Renal cortical epithelial cell (primary cell): ENCODE results near the gene POLK. TPM values are rescaled to one million over a fixed set of nuclear protein-coding genes. Genes with fewer than 3 reads are reported as not detected.
"Not testable (repeated sequence)": the region's sequence is repeated elsewhere in the genome, so short reads cannot be mapped to it uniquely, and the experiment has no call there.

Source experiments
- DNase-seq: peaks from one replicate; pipeline ENCODE4 v3.0.0-alpha.2; 2011; ENCODE audit warnings: low read depth
- total RNA-seq: library from RNA; depleted of rRNA; stranded (reverse); fragments of >200 nt; gene quantifications from 2 replicates; pipeline ENCODE4 v1.2.3, GENCODE V29; 2014

Gene POLK
- 53.7 and 63.4 TPM in 2 replicates for total RNA-seq

DNA sequence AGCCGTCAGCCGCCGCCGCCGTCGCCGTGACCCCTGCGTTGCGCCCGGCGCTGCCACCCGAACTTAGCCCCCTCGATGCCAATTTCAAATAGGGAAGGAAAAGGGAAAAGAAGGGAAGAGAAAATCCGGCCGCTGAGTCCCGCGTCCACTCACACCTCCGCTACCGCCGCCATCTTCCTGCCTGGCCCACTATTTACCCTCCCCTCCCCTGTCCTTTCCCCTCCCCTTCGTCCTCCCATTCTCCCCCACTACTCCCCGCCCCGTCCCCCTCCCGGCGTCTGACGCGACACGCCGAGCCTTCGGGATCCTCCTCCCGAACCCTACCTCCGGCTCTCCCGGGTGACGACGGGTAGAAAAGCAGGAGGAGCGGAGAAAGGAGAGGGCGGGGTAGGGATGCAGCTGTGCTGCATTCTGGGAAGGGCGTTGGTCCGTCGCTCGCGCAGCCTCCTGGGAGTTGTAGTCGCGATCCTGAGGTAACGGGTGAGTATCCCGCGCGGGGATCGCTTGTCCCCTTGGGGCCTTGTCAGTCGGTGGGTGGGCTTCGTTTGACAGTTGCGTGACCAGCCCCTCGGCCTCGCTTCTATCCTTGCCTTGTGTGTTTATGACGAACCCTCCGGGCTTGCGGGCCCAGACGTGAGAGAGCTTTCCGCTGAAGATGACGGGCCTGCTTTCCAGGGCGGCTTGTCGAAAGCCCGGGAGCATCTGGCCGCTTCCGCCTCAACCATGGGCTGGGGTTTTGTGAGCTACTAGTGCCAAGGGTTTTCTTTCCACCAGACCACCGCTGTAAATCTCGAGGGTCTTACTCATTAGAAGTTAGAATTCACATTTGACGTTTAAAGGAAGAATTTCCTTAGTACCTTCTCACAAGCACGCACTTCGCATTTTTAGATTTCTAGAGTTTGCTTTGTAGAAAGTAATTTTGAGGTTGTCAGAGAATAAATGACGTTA lies at the start of gene POLK, which contains the start of gene CERT1:
Gene POLK, plus strand, starts transcription at position 457 of the 948 bp plus-strand sequence.
Gene CERT1, minus strand, starts transcription at position 195 of the 948 bp plus-strand sequence. CDS start 422 bp downstream, outside the sequence.
- peak; percentile 95 for DNase-seq

DNA sequence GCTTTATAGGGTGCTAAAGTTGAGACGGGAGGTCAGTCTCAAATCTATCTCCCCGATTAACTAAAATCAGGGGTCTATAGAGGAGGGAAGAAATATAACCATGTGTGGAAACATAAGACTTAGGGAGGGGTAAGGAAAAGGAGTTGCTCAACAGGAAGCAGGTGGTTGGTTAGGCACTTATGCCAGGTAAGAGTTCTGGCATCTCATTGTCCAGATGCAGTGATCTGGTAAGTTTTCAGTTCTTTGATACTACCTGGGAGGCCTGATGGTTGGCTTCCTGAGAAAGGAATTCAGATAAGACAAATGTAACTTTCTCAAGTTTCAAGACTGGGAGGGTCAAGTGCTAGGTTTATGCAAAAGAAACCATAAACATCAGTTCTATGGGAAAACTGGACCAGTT lies 48.0 kb upstream of the POLK start:
- DNase-seq: peak; percentile 86

DNA sequence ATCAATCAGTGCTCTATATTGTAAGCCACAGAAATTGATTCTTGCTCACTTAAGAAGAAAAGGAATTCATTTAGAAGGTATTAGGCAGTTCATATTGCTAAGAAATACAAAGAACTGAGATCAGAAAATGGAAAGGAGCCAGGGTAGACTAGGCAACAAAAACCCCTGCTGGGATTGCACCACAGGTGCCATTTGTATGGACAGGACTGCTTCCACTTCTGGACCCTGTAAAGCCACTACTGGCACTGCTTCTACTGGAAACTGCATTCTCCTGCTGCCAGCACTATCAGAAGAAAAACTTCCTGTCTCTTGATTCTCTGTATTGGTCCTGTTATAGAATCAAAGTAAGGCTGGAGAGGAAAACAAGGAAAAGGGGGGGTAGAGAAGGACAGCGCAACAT lies 46.2 kb upstream of the POLK start:
- peak; percentile 29 for DNase-seq

DNA sequence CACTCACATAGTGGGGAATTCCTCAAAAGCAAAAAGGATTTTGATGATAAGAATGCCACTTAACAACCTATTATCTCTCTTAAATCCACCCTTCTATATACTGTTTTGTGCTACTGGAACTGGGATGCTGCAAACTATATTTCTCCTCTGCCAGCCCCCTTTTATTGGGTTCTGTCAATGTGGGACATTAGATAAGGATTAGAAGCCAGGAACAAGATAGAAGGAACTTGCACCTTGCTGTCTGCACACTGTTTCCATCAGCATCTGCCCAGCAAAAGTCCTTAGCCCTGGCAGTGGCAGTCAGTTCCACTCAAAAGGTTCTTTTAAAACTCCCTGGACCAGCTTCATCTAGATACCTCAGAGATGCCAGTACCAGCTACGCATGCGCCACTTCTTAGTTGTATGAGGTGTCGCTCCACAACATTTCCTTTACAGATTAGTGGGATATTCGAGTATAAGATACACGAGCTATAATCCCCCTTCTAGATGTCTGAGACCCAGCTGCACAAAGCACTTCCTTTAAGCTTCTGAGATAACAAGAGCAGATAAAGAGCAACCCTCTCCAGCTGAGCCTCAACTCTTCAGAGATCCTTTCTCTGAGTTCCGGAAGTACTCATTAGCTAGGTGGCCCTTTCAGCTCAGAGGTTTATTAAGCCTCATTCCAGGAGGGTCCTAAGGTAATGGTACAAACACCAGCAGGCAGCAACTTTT lies 45.5 kb upstream of the POLK start:
- DNase-seq: no peak

DNA sequence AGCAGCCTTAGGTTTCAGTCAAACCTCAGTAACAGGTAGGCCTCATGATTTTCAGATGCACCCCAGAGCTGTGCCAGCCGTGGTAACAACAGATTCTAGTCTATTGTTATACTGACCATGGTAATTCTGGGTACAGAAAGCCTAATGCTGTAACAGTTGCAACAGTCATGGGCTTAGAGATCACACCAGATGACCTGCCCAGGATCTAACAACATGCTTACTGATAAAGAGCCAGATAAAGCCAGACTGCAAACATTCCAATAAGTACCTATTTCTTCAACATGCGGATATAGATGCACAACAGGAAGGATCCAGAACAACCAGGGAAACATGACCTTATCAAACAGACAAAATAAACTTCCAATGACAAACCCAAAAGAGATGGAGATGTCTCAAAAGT lies 43.1 kb upstream of the POLK start:
- DNase-seq: no peak

DNA sequence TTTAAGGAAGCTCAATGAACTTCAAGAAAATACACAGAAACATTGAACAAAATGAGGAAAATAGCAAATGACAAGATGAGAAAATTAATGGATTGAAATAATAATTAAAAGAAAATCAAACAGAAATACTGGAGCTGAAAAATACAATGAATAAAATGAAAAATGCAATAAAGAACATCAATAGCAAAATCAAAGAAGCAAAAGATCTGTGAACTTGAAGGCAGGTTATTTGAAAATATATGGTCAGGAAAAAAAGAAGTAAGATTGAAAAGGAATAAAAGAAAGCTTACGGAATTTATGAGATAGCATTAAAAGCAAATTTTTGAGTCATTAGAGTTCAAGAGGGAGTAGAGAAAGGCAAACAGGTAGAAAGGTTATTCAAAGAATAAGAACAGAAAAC lies 42.7 kb upstream of the POLK start:
- no peak for DNase-seq

DNA sequence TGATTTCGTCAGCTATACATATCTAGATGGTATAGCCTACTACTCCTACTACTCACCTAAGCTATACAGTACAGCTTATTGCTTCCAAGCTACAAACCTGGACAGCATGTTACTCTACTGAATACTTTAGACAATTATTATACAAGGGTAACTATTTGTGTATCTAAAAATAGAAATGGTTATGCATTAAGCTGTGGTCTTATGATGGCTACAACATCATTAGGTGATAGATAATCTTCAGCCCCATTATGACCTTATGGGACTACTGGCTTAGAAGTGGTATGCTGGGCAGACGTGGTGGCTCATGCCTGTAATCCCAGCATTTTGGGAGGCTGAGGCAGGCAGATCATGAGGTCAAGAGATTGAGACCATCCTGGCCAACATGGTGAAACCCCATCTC lies 40.5 kb upstream of the POLK start:
- peak; percentile 13 for DNase-seq

DNA sequence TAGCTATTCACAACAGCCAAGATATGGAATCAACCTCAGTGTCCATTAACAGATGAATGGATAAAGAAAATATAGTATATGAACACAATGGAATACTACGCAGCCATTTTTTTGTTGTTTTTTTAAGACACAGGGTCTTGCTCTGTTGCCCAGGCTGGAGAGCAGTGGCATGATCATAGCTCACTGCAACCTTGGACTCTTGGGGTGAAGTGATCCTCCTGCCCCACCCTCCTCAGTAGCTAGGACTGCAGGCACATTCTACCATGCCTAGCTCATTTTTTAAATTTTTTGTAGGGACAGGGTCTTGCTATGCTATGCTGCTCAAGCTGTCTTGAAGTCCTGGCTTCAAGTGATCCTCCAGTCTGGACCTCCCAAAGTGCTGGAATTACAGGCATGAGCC lies 38.7 kb upstream of the POLK start:
- no peak for DNase-seq

DNA sequence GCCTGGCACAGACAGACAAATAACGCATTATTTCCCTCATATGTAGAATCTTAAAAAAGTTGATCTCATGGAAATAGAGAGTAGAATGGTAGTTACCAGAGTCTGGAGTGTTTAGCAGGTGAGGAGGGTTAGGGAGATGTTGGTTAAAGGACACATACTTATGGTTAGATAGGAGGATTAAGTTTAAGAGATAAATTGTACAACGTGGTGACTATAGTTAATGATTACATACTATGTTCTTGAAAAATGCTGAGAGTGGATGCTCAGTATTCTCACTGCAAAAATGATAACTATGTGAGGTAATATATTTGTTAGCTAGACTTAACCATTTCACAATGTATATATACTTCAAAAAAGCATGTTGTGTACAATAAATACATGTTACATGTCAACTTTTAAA lies 38.2 kb upstream of the POLK start:
- DNase-seq: peak; percentile 57

DNA sequence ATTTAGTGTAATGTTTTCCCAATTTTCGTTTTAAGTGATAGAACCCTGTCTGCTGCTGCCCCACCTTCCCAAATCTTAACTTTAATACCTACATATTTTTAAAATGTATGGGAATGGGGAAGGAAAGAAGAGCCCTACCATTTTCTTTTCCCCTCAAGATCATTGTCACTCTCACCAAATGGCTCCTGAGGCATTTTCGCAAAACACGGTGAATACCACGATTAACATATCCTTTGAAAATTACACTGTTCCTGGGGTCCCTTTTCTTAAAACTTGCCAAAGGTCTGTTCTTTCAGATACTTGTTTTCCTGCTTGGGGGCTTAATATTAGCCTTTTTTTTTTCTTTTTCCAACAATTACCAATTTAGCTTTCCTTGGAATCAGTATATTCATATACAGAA lies 36.3 kb upstream of the POLK start:
- DNase-seq: no peak

DNA sequence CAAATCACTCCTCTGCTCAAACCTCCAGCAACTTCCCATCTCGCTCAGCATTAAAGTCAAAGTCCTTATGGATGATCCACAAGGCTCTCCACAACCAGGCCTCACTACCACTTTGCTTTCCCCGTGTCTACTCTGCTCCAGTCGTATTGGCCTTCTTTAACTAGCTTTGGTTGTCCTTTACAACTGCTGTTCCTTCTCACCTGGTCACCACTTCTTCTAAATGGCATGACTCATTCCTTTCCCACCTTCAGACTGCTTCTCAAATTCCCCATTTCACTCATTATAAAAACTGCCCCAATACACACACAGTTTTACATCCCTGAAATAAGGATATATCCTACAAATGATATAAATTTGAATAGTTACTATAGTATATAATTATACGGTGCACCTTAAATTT lies 30.7 kb upstream of the POLK start:
- DNase-seq: no peak

DNA sequence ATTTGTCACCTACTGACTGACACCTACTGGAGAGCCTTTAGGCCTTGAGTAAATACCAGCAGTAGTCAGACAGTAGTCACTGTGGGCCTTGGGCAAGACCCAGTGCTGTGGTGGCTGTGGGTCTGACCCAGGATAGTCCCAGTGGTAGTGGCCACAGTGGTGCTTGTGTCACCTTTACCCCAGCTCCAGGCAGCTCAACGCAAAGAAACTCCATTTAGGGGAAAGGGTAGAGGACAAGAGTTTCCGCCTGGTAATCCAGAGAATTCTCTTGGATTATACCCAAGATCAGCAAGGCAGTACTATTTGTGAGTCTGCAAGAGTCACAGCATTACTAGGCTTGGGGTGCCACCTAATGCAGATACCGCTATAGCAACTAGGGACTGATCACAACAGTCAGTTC lies 29.2 kb upstream of the POLK start:
- no peak for DNase-seq

DNA sequence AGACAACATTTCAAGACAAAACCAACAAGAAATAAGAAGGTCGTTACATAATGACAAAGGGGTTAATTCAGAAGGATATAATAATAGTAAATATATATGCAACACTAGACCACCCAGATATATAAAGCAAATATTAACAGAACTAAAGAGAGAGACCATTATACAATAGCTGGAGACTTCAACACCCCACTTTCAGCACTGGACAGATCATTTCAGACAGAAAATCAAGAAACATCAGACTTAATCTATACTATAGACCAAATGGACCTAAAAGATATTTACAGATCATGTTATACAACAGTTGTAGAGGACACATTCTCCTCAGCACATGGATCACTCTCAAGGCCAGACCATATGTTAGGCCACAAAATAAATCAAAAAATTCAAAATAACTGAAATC lies 27.1 kb upstream of the POLK start:
- no peak for DNase-seq

DNA sequence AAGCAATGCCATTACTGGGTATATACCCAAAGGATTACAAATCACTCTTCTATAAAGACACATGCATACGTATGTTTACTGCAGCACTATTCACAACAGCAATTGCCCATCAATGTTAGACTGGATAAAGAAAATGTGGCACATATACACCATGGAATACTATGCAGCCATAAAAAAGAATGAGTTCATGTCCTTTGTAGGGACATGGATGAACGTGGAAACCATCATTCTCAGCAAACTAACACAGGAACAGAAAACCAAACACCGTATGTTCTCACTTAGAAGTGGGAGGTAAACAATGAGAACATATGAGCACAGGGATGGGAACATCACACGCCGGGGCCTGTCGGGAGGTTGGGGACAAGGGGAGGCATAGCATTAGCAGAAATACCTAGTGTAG lies 21.8 kb upstream of the POLK start:
- DNase-seq: not testable (repeated sequence)

DNA sequence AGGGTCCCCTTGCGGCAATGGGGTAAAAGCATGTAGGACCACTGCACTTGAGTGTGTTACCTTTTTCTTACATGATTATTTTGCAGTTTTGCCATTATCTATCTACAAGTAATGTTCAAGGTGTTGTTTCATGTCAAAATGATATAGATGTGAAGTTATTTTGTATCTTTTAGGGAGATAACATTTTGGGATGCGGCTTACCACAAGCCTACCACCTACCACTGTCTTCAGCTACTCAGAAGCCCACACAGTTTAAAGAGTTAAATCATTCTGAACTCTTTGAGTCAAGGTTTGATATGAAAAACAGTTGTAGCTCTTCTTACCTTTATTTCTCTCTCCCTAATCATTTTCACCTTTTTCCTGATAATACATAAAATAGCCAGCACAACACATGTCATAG lies 20.1 kb upstream of the POLK start:
- no peak for DNase-seq

DNA sequence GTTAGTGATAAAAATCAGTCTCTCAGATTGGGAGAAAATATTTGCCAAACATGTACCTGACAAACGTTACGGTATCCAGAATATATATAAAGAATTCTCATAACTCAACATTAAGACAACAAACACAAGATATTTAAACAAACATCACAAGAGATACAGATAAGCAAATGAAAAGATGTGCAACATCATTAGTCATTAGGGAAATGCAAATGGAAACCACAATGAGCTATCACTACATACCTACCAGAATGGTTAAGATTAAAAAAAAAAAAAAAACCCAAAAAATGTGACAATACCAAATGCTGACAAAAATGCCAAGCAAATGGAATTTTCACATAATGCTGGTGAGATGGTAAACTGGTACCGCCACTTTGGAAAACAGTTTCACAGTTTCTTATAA lies 15.7 kb upstream of the POLK start:
- no peak for DNase-seq

DNA sequence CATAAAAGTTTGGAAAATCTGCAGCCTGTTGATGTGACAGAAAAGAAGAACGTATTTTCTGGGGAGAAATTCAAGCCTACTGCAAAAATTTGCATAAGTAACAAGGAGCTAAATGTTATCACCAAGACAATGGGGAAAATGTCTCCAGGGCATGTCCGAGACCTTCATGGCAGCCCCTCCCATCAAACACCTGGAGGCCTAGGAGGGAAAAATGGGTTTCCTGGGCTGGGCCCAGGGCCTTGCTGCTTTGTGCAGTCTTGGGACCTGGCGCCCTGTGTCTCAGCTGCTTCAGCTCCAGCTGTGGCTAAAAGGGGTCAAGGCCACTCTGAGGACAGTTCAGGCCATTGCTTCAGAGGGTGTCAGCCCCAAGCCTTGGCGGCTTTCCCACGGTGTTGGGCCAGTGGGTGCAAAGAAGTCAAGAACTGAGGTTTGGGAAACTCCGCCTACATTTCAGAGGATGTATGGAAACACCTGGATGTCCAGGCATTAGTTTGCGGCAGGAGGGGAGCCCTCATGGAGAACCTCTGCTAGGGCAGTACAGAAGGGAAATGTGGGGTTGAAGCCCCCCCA lies 13.4 kb upstream of the POLK start:
- DNase-seq: no peak

DNA sequence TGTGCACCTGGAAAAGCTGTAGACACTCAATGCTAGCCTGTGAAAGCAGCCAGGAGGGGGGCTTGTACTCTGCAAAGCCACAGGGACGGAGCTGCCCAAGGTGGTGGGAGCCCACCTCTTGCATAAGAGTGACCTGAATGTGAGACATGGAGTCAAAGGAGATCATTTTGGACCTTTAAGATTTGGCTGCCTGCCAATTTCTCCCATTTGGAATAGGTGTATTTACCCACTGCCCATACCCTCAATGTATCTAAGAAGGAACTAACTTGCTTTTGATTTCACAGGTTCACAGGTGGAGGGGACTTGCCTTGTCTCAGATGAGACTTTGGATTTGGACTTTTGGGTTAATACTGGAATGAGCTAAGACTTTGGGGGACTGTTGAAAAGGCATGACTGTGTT lies 12.8 kb upstream of the POLK start:
- DNase-seq: not testable (repeated sequence)

DNA sequence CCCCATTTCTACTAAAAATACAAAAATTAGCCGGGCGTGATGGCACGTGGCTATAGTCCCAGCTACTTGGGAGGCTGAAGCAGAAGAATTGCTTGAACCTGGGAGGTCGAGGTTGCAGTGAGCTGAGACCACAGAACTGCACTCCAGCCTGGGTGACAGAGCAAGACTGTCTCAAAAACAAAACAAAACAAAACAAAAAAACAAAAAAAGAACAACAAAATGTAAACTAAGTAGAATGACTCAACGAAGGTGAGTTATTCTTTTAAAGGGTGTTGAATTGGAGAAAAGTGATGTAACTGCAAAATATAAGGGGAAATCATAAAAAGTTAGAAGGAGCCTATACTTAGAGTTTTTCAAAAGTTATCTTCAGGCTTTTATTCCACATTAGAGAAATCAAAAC lies 6.6 kb upstream of the POLK start:
- DNase-seq: not testable (repeated sequence)

DNA sequence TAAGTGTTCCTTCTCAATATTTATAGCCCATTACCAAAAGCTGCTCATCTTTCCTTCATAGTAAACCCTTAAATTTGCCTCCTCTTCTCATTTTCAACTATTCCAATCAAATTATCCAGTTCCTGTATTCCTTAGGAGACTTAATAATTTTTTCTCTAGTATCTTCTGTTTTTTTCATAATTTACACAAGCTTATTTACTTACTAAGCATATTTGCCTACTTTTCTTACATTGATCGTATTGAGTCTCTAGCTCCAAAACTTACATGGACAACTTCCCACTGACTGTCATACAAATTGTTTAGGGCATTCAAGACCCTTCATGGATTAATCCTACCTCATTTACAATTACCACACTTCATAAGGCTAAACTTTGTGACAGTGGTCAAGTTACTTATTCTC lies 3.9 kb upstream of the POLK start:
- DNase-seq: no peak

DNA sequence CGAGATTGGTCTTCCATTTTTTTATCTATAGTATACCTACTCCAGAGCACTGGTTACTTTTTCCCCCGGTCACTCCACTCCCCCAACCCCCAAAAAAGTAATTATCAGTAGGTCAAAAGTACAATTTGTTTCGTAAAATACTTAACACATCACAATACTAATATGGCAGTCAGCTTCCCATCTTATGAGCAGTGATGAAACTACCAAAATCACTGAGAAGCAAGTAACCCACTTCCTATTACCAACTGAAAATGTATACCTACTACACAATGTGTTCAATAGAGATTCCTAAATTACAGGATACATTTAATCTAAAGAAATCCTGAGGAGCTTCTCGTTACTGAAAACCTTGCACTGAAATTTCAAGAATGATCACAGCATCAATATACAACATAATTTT lies 2.1 kb upstream of the POLK start:
- no peak for DNase-seq

DNA sequence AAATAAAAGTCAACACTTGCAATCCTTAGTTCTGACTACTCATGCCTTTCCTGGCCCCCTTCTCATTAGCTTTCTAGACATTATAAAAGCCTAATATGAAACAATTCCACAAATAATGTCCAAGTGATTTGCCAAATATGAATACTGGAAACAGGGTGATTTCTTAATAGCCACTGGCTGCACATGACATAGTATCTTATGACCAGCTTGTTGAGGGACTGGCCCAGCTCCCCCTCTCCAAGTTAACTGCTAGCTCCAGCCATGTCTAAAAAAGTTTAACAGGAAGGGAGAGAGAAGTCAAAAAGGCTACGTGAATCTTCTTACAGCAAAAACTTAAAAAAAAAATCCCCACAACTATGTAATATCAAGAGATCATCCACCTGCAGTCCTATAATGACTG lies 1.7 kb upstream of the POLK start:
- peak; percentile 52 for DNase-seq

DNA sequence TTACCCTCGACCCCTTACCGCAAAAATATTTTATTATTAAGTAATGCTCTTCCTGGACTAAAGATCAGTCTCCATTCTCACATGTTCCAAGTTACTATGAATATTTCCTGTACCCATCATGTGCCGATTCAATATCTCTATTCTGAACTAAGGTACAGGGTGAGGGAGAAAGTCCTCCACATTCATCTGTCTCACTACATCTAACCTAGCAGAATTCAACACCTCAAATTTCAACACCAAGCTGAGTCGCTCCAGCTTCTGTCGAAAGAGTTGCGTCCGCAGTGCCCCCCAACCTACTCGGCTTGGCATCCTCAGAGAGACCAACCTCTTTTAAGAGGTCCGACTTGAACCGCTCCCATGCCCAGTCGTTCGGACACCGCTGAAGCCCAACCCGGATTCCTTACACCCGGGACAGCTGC lies 1.3 kb upstream of the POLK start:
- peak; percentile 36 for DNase-seq
